DMS114 treated with DMSO at 0.1 percent for 48 hours (cell line): Measurements from ENCODE around the gene CCDC201.
"Not testable (repeated sequence)": the region's sequence is repeated elsewhere in the genome, so short reads cannot be mapped to it uniquely, and the experiment has no call there.

Experiments
- DNase-seq: peaks from one replicate; lab custom pipeline; 2025; ENCODE audit not compliant: unreplicated experiment; lab: John Stamatoyannopoulos, UW

CCDC201 gene

DNA sequence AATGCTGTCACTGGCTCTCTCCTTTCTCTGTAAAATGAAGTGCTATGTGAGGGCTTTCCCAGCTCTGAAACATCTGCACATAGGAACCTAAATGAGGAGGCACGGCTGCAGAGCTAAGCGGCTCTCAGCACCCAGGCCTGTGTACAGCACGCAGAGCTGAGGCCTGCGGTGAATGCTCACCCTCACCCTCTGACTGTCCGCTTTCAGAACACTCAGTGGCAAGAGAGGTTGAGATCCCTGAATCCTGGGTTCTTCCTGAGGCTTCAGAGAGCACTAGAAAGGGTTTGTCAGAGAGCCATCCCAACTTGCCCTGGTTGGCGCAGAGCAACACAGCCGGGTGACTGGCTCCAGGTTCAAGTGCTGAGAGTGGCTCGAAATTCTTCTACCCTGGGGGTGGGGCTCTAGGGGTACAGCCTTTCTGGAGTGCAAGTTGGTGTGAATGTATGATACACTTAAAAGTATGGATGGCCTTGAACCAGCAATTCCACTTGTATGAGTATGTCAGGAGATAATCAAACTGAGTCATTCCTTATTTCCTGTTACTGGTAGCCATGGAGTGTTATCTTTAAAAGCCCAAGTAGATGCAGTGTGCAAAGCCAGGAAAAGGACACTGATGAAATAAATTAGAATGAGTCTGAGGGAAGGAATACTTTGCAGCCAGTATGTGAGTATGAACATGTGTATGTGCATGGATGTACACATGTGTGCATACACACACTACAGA is 1.7 kb upstream of the CCDC201 start:
- no peak for DNase-seq

DNA sequence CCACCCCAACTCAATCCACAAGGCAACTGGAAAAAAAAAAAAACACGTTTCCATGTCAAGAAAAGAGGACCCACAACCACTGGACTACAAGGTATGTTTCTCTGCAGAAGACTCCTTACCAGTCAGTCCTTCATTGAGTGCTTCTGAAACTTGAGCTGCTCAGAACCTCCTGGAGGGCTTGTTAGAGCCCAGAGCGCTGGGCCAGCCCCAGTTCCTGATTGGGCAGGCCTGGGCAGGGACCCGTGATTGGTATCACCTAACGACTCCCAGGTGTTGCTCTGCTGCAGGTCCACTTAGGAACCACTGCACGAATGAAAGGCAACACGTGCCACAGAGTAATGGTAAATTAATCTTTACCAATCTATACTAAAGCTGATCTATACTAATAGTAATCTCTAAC is 473 bp upstream of the CCDC201 start:
- DNase-seq = no peak

DNA sequence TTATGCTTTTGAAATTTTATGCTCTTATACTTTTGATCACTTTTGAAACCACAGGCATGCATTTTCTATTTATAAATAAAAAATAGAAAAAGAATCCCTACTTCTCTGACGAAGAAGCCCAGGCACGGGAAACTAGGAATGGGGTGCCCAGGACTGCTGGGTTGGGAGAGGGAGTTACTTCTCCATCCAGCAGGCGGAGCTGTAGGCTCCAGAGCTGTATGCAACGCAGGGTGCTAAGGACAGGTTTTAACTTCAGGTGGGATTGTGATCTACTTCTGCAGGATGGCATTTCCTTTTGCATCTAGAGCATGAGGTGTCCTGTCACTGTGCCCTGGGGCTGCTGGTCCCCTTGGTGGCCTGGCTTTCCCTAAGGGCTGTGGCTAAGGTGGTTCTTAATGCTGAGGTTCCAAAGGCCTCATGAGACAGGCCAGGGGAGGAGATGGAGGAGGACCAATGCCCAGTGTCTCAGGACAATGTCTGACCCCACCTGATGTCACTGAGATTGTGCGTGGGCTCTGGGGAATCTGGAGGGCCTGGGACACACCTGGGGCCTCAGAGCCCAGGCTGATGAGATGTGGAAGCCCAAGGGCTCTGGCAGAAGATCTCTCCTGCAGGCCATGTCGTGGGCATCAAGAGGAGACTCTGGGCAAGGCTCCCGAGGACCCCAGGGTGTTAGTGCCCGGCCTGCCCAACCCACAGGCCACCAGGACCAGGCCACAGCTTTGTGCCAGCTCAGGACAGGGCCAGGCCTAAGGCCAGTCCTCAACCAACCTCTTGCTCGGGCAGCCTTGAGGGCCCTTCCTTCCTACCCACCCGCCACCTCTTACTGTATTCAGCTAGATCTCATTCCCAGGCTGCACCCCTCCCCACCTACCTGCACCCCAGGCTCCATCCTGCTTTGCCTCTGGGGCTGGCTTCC is 507 bp downstream of the CCDC201 start:
- DNase-seq = no peak

DNA sequence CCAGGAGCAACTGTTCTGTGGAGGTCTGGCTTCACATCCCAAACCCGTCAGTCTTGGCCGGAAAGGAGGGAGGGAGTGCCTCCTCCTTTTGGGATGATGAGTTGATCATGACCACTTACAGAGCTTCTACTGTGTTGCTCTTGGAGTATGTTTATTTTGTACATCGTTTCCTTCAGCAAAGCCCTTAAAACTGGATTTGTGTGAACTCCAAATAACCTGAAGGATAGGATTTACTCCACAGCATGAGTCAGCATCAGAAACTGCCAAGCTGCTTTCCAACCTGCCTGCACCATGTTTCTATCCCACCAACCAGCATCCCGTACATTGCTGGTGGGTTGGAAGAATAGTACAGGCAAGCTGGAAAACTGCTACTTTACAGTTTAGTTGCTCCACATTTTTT is 3.5 kb downstream of the CCDC201 start:
- DNase-seq = no peak

DNA sequence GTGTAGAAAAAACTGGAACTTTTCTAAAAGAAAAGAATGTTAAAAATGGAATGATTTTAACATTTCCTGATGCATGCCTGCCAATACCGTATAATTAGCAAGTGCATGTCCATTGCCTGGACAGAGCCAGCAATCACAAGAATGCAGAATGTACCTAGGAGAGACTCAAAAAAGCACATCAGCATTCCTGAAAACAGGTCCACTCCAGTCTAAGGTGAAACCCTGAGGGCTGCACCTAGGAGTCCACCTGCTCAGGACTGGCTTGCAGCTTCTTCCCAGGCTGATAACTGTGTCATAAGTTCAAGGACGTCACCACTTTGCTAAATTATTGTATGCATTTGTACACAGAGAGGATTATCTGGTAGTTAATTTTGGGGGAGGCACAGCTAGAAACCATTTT is 5.4 kb downstream of the CCDC201 start:
- no peak for DNase-seq

DNA sequence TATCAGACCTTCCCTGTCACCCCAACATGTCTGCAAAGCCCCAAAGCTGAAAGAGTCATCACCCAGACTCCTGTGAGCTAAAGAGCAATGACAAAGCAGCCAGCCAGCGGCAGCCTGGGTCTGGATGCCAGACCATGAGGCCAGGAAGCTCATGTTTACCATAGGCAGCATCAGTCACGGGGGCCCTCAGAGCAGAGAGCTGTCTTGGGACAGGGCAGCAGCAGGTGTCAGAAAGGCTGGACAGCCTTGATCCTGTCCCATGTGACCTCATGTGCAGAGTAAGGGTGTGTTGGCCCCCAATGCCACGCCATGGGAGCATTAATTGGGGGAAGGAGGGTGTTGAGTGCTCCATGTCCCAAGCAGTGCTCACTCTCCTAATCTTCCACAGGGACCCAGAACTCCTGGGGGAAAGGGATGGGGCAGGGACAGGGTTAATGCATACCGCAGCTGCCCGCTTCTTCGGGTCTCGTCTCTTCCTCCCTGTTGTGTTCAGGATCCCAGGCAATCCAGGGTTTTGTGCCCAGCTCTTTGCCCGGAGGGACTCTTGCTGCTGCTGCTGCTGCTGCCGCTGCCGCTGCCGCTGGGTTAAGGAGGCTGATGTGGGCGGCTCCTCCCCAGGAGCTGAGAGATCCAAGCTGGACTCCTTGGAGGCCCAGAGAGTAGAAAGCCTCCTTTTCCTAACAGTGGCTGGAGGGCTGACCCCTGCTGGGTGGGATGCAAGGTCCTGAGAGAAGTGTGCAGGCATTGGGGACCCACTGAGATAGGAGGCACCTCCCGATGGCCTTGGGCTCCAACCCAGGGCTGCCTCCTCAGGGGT is 7.1 kb downstream of the CCDC201 start:
- DNase-seq = no peak

DNA sequence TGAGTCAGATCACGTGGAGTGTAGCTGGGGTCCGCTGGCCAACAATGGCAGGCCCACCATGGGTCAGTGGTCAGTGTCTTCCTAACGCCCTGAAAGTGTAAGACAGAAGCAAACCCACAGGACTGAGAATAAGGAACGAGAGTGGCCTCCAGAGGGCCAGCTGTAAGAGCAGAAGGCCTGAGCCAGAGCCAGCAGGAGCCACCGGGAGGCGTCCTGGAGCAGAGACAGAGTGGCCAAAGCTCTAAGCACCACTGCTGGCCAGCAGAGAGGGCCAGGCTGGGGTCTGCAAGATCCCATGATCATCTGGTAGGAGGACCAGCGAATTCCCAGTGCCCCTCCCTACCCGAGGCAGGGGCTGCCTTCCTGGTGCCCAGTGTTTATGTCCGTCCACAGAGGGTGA is 9.2 kb downstream of the CCDC201 start:
- no peak for DNase-seq

DNA sequence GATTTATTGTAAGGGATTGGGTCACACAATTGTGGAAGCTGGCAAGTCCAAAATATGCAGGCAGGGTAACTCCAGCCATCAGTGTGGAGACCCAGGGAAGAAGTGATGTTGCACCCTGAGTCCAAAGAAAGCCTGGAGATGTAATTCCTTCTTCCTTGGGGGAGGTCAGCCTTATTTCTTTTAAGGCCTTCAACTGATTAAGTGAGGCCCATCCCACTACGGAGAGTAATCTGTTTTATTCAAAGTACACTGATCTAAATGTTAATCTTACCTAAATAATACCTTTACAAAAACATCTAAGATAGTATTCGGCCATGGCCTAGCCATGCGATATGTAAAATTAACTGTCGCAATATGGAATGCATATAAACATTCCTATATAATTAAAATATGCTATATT is 16.0 kb downstream of the CCDC201 start:
- not testable (repeated sequence) for DNase-seq

DNA sequence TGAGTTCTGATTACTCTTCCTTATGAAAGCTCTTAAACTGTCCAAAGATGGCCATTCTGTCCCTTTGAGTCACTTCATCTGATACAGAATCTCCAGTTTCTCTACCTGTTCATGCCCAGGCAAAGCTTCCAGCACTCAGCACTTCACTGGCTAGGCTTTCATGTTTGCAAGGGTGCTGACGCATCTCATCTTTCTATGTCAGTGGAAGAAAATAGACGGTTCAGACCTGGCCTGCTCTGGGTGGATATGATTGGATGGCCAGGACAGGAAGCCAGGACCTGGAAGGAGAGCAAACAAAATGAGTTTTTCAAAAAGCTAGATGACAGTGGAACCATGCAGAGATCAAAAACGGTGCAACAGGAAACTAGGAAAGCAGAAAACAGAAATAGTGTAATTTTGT is 17.2 kb downstream of the CCDC201 start:
- DNase-seq = not testable (repeated sequence)

DNA sequence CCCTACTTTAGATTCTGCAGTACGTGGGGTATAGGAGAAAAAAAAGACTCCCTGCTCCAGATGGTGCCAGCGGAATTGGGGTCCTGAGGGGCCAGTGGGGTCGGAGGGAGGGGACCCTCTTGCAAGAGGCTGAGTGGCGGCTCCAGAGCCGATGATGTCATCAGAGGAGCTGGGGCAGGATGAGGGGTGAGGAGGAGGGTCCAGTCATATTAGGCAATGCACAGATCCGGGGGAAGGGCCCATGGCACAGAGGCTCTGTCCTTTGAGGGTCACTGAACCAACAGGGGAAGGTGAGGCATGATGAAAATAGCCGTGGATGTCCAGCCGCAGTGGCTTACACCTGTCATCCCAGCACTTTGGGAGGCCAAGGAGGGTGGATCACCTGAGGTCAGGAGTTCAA is 19.4 kb downstream of the CCDC201 start:
- DNase-seq = not testable (repeated sequence)

DNA sequence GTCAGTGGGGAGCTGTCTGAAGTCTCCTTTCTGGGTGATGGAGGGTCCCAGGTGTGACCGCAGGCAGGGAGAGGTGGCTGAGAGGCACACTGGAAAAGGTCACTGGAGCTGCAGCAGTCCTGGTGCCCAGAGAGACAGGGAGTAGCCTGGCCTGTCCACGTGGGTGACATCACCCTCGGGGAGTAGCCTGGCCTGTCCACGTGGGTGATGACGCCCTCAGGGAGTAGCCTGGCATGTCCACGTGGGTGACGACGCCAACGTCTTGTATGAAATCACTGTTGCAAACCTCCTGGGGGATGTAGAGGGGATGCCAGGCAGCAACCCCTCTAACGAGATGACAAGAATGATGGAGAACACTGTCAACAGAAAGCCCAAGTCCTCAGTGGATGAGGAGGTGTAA is 19.9 kb downstream of the CCDC201 start:
- DNase-seq = not testable (repeated sequence)

DNA sequence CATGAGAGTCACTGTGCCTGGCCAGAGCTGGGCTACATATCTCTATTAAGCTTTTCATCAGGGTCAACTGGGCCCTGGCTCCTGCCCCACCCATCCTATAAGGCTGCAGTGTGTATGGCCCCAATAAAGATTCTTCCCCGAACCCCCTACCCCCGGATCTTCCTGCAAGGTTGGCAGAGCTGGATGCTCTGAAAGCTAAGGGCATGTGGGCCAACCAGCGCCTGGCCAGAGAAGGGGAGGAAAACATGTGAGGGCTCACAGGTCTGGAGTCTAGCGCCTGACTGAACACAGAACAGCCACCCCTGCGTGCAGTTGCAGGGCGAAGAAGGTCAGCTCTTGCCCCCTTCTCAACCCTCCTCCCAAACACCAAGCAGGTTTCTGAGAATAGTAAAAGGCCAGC is 24.1 kb downstream of the CCDC201 start:
- not testable (repeated sequence) for DNase-seq

DNA sequence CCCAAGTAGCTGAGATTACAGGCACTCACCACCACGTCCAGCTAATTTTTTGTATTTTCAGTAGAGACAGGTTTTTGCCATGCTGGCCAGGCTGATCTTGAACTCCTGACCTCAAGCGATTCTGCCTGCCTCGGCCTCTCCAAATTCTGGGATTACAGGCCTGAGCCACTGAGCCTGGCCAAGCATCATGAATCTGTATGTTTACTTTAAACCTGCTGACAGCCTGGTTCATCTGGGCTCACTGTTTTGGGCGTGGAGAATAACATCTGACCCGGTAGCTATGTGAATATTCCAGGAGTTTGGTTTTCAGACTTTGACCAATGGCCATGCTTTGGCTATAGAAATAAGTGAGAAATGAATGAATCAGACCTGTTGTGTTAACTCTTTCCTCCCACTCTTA is 26.3 kb downstream of the CCDC201 start:
- not testable (repeated sequence) for DNase-seq

DNA sequence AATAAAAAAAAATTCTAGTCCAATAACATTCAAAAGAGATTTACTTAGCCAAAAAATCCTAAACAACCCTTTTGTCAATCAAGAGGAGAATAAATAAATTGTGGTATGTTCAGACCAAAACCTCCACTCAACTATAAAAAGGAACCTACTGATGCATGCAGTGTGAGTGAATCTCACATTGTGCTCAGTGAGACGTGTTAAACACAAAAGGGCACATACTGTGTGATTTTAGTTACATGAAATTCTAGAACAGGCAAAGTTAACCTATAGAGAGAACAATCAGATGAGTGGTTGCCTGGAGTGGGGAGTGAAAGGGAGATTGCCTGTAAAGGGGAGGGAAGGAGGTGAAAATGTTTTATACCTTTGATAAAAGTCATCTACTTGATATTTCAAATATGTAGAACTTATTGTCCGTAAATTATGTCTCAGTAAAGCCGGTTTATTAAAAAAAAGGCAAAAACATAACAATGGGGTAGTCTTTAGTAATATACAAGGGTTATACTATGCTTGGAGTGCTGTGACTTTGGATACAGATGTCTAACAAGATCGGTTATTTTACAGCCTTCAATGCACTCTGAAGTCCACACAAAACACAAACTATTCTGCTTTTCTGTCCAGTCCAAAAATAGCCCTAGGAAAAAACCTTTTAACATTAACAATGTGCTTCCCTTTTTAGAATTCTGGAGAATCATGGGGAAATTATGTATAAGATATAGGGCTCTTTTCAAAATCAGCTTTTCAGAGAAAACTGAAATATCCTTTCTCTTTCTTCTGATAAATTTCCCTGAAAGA is 30.8 kb downstream of the CCDC201 start:
- not testable (repeated sequence) for DNase-seq

DNA sequence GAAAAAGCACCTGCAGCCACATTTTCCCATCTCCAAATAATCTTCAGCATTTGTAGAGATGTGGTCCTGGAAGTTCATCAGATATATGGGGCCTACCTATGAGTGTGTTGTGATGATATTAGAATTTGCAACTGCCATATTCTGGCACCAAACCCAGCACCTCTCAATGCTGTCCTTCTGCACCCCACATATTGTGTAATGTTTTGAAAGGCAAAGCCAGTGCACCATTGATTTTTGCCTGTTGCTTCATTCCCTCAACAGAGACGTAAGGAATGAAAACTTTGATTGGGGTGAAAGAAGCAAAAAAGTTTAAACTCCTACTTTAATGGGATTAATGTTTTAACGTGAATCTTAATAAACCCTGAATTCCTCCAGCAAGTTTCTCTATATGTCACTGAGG is 34.0 kb downstream of the CCDC201 start:
- DNase-seq = not testable (repeated sequence)

DNA sequence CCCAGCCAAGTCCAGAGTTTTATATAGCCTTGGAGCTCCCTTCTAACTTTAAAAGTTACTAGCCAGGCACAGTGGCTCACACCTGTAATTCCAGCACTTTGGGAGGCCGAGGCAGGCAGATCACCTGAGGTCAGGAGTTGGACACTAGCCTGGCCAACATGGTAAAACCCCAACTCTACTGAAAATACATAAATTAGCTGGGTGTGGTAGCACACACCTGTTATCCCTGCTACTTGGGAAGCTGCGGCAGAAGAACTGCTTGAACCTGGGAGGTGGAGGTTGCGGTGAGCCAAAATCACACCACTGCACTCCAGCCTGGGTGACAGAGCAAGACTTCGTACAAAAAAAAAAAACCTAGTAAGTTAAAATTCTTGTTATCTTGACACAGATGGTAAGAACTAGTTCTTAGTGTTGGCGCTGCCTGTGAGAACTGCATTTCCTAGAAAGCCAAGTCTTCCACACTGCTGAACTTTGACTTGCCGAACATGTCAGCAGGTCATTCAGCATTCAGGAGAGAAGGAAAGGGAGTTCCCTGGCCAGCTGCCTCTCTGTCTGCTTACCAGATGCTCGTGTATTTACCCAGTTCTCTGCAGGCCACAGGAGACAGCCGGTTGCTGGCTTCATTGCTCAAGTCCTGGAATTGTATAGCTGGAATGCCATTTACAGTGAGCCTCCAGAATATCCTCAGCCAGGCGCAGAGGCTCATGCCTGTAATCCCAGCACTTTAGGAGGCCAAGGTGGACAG is 40.3 kb downstream of the CCDC201 start:
- not testable (repeated sequence) for DNase-seq

DNA sequence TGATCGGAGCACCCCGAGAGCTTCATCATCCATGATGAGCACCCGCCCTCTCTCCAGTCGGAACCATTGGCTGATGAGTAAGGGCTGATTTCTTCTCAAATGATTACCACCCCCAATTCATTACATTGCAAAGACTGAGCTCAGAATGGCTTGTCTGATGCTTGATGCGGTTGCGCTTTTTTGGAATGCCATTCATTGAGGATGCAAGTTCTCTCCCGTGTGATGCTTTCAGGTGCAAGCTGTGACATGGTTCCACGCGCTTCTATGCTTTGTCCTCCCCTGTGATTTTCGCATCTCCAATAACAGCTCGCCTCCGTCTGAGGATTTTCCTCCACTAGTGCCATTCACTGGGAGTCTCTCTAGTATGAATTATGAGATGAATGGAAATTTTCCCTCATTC is 43.0 kb downstream of the CCDC201 start:
- DNase-seq = not testable (repeated sequence)

DNA sequence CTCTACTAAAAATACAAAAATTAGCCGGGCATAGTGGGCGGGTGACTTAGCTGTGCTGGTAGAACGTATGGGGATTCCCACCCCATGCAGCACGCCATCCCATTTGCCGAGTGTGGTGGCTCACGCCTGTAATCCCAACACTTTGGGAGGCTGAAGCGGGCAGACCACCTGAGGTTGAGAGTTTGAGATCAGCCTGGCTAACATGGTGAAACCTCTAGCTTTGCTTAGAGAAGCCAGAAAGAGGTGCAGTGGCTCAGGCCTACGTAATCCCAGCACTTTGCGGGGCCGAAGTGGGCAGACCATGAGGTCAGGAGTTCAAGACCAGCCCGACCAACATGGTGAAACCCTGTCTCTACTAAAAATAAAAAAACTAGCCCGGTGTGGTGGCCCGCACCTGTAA is 45.2 kb downstream of the CCDC201 start:
- not testable (repeated sequence) for DNase-seq

DNA sequence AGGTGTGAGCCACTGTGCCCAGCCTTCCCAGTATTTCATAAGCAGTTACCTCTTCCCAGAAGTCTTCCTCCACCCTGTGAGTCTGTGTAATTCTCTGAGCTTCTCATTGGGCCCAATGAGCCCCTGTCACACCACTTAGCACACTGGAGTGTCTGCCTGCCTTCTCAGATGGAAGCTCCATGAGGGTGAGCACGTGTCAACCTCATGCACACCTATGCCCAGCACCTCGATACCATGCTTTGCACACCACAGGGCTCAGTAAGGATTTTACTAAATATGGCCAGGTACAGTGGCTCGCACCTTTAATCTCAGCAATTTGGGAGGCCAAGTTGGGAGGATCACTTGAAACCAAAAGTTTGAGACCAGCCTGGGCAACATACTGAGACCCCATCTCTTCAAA is 46.3 kb downstream of the CCDC201 start:
- DNase-seq = not testable (repeated sequence)

DNA sequence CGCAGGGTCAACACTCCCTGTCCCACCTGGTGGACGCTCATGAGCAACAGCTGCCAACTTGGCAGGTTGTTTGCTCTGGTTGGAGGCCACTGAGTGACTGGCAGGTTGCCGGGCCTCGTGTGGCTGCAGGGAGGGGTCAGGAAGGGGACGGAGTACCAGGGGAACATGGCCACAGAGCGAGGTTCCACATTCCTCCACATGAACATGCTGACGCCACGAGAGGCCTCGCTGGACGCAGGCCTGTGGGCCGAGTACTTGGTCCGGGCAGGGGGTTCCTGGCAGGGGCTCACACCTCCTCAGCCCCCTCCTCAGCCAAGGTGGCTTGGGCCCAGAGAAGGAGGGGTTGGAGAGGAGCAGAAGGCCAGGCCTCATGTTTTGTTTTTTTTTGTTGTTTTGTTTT is 54.1 kb downstream of the CCDC201 start:
- not testable (repeated sequence) for DNase-seq
